ENCODE results near the gene MRPL27.

MRPL27 gene

DNA sequence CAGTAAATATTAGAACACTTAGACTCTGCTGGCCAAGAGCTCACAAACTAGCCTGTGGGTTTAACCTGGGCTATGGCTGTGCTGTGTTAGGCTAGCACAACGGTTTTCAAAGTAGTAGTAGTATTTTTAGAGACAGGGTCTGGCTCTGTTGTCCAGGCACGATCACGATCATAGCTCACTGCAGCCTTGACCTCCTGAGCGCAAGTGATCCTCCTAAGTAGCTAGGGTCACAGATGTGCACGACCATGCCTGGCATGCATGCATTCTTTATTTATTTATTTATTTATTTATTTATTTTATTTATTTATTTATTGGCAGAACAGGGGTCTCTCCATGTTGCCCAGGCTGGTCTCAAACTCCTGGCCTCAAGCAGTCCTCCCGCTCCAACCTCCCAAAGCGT, 10.3 kb downstream of the MRPL27 start (continued):
- TF ChIP-seq, protein P1, sequence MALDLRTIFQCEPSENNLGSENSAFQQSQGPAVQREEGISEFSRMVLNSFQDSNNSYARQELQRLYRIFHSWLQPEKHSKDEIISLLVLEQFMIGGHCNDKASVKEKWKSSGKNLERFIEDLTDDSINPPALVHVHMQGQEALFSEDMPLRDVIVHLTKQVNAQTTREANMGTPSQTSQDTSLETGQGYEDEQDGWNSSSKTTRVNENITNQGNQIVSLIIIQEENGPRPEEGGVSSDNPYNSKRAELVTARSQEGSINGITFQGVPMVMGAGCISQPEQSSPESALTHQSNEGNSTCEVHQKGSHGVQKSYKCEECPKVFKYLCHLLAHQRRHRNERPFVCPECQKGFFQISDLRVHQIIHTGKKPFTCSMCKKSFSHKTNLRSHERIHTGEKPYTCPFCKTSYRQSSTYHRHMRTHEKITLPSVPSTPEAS (tag by site-specific recombination; IDR thresholded peaks at IDR 0.05): no peak
- TF ChIP-seq BCL11B (tag by site-specific recombination; IDR thresholded peaks at IDR 0.05; ENCODE audit: low read depth) (no peak), ZNF670 (tag by site-specific recombination; IDR thresholded peaks at IDR 0.05; ENCODE audit: low read depth) (no peak), ZNF843 (tag by site-specific recombination; IDR thresholded peaks at IDR 0.05) (no peak), KLF7 (tag by site-specific recombination; IDR thresholded peaks at IDR 0.05; ENCODE audit: borderline replicate concordance) (no peak), ZNF501 (tag by site-specific recombination; IDR thresholded peaks at IDR 0.05) (0 out of 2 replicates have a peak, but pooled peaks have one; percentile 35), ZEB2 (tag by site-specific recombination; IDR thresholded peaks at IDR 0.05) (no peak), RBAK (tag by site-specific recombination; IDR thresholded peaks at IDR 0.05) (no peak), ZNF391 (tag by site-specific recombination; IDR thresholded peaks at IDR 0.05; ENCODE audit: borderline replicate concordance, low read depth) (no peak), ZNF664 (tag by site-specific recombination; IDR thresholded peaks at IDR 0.05) (peak; percentile 73), ZNF155 (tag by site-specific recombination; IDR thresholded peaks at IDR 0.05) (no peak), ZNF514 (tag by site-specific recombination; IDR thresholded peaks at IDR 0.05) (no peak), ZNF560 (tag by site-specific recombination; IDR thresholded peaks at IDR 0.05; ENCODE audit: borderline replicate concordance) (peak; percentile 81; the same call in 1 of the 2 replicates), ZNF248 (tag by site-specific recombination; IDR thresholded peaks at IDR 0.05) (no peak), ZNF548 (tag by site-specific recombination; IDR thresholded peaks at IDR 0.05) (no peak), ZNF555 (tag by site-specific recombination; conservative IDR thresholded peaks at IDR 0.05) (peak; percentile 71), ZNF214 (tag by site-specific recombination; IDR thresholded peaks at IDR 0.05; ENCODE audit: borderline replicate concordance) (no peak), KLF1 (tag by site-specific recombination; IDR thresholded peaks at IDR 0.05) (no peak), ZNF677 (tag by site-specific recombination; IDR thresholded peaks at IDR 0.05) (no peak), ZNF19 (tag by site-specific recombination; IDR thresholded peaks at IDR 0.05; ENCODE audit: low read depth) (no peak), ZNF792 (tag by site-specific recombination; IDR thresholded peaks at IDR 0.05) (no peak), PRDM1 (tag by site-specific recombination; IDR thresholded peaks at IDR 0.05) (no peak), GLIS2 (tag by site-specific recombination; IDR thresholded peaks at IDR 0.05) (no peak), GFI1B (tag by site-specific recombination; IDR thresholded peaks at IDR 0.05) (no peak), OSR2 (tag by site-specific recombination; IDR thresholded peaks at IDR 0.05) (no peak), ZFP69B (tag by site-specific recombination; IDR thresholded peaks at IDR 0.05) (no peak), SP3 (tag by site-specific recombination; IDR thresholded peaks at IDR 0.05) (no peak), ZNF174 (tag by site-specific recombination; IDR thresholded peaks at IDR 0.05) (no peak), YY2 (tag by site-specific recombination; IDR thresholded peaks at IDR 0.05) (no peak), ZNF433 (tag by site-specific recombination; IDR thresholded peaks at IDR 0.05; ENCODE audit: low read depth) (peak; percentile 43; the same call in 1 of the 2 replicates), ZNF146 (tag by site-specific recombination; IDR thresholded peaks at IDR 0.05) (no peak), ZNF292 (tag by site-specific recombination; IDR thresholded peaks at IDR 0.05; ENCODE audit: borderline replicate concordance, low read depth) (no peak)
- TF ChIP-seq, protein P2, sequence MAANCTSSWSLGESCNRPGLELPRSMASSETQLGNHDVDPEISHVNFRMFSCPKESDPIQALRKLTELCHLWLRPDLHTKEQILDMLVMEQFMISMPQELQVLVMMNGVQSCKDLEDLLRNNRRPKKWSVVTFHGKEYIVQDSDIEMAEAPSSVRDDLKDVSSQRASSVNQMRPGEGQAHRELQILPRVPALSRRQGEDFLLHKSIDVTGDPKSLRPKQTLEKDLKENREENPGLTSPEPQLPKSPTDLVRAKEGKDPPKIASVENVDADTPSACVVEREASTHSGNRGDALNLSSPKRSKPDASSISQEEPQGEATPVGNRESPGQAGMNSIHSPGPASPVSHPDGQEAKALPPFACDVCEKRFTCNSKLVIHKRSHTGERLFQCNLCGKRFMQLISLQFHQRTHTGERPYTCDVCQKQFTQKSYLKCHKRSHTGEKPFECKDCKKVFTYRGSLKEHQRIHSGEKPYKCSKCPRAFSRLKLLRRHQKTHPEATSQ (tag by site-specific recombination; IDR thresholded peaks at IDR 0.05): no peak
- TF ChIP-seq, protein P3, sequence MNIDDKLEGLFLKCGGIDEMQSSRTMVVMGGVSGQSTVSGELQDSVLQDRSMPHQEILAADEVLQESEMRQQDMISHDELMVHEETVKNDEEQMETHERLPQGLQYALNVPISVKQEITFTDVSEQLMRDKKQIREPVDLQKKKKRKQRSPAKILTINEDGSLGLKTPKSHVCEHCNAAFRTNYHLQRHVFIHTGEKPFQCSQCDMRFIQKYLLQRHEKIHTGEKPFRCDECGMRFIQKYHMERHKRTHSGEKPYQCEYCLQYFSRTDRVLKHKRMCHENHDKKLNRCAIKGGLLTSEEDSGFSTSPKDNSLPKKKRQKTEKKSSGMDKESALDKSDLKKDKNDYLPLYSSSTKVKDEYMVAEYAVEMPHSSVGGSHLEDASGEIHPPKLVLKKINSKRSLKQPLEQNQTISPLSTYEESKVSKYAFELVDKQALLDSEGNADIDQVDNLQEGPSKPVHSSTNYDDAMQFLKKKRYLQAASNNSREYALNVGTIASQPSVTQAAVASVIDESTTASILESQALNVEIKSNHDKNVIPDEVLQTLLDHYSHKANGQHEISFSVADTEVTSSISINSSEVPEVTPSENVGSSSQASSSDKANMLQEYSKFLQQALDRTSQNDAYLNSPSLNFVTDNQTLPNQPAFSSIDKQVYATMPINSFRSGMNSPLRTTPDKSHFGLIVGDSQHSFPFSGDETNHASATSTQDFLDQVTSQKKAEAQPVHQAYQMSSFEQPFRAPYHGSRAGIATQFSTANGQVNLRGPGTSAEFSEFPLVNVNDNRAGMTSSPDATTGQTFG (tag by site-specific recombination; IDR thresholded peaks at IDR 0.05; ENCODE audit: borderline replicate concordance): no peak
- TF ChIP-seq, protein P4, sequence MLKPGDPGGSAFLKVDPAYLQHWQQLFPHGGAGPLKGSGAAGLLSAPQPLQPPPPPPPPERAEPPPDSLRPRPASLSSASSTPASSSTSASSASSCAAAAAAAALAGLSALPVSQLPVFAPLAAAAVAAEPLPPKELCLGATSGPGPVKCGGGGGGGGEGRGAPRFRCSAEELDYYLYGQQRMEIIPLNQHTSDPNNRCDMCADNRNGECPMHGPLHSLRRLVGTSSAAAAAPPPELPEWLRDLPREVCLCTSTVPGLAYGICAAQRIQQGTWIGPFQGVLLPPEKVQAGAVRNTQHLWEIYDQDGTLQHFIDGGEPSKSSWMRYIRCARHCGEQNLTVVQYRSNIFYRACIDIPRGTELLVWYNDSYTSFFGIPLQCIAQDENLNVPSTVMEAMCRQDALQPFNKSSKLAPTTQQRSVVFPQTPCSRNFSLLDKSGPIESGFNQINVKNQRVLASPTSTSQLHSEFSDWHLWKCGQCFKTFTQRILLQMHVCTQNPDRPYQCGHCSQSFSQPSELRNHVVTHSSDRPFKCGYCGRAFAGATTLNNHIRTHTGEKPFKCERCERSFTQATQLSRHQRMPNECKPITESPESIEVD (tag by site-specific recombination; IDR thresholded peaks at IDR 0.05): no peak
- TF ChIP-seq, protein P5, sequence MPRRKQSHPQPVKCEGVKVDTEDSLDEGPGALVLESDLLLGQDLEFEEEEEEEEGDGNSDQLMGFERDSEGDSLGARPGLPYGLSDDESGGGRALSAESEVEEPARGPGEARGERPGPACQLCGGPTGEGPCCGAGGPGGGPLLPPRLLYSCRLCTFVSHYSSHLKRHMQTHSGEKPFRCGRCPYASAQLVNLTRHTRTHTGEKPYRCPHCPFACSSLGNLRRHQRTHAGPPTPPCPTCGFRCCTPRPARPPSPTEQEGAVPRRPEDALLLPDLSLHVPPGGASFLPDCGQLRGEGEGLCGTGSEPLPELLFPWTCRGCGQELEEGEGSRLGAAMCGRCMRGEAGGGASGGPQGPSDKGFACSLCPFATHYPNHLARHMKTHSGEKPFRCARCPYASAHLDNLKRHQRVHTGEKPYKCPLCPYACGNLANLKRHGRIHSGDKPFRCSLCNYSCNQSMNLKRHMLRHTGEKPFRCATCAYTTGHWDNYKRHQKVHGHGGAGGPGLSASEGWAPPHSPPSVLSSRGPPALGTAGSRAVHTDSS (tag by site-specific recombination; IDR thresholded peaks at IDR 0.05): no peak
